Ishikawa (cell line): Measurements from ENCODE around the gene ATP11A.

Source experiments
- CEBPB ChIP-seq: IDR thresholded peaks from 2 replicates; pipeline ENCODE4 v1.6.1; 2012
- FOXM1 ChIP-seq: IDR thresholded peaks from 2 replicates; pipeline ENCODE4 v1.6.1; 2012; ENCODE audit warnings: low read depth, borderline replicate concordance
- NFIC ChIP-seq: IDR thresholded peaks from 2 replicates; pipeline ENCODE4 v1.6.1; 2012
- RAD21 ChIP-seq: IDR thresholded peaks from 2 replicates; pipeline ENCODE4 v1.6.1; 2012; ENCODE audit warnings: low read depth
- TEAD4 ChIP-seq: IDR thresholded peaks from 2 replicates; pipeline ENCODE4 v1.6.1; 2012
- YY1 ChIP-seq: IDR thresholded peaks from 2 replicates; pipeline ENCODE4 v1.6.1; 2012; ENCODE audit warnings: low read depth
- TF ChIP-seq, protein P1 (sequence below): IDR thresholded peaks from 2 replicates; pipeline ENCODE4 v1.6.1; 2012
- TF ChIP-seq, protein P2 (sequence below): IDR thresholded peaks from 2 replicates; pipeline ENCODE4 v1.6.1; 2012; ENCODE audit warnings: low read depth, mild to moderate bottlenecking

GRCh38 chr13:112902669-112903068 lies 212.8 kb downstream of the ATP11A start:
- TF ChIP-seq YY1 (no peak), CEBPB (no peak), FOXM1 (no peak), TEAD4 (no peak), RAD21 (no peak), NFIC (no peak)
- TF ChIP-seq, protein P1, sequence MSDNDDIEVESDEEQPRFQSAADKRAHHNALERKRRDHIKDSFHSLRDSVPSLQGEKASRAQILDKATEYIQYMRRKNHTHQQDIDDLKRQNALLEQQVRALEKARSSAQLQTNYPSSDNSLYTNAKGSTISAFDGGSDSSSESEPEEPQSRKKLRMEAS = no peak
- TF ChIP-seq, protein P2, sequence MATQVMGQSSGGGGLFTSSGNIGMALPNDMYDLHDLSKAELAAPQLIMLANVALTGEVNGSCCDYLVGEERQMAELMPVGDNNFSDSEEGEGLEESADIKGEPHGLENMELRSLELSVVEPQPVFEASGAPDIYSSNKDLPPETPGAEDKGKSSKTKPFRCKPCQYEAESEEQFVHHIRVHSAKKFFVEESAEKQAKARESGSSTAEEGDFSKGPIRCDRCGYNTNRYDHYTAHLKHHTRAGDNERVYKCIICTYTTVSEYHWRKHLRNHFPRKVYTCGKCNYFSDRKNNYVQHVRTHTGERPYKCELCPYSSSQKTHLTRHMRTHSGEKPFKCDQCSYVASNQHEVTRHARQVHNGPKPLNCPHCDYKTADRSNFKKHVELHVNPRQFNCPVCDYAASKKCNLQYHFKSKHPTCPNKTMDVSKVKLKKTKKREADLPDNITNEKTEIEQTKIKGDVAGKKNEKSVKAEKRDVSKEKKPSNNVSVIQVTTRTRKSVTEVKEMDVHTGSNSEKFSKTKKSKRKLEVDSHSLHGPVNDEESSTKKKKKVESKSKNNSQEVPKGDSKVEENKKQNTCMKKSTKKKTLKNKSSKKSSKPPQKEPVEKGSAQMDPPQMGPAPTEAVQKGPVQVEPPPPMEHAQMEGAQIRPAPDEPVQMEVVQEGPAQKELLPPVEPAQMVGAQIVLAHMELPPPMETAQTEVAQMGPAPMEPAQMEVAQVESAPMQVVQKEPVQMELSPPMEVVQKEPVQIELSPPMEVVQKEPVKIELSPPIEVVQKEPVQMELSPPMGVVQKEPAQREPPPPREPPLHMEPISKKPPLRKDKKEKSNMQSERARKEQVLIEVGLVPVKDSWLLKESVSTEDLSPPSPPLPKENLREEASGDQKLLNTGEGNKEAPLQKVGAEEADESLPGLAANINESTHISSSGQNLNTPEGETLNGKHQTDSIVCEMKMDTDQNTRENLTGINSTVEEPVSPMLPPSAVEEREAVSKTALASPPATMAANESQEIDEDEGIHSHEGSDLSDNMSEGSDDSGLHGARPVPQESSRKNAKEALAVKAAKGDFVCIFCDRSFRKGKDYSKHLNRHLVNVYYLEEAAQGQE = no peak
